Neural cell (in vitro differentiated cells): ENCODE data around the gene LYG1.

ENCODE experiments used
- EP300 ChIP-seq: fragments of 450-650 bp; conservative IDR thresholded peaks from 2 replicates; pipeline ENCODE4 v1.6.1; 2014; ENCODE audit warnings: antibody characterized with exemption, mild to moderate bottlenecking, moderate library complexity; ENCODE audit not compliant: poor library complexity, severe bottlenecking
- EZH2 ChIP-seq: fragments of 200-600, 300-800 bp; shearing (Covaris generic), sonication (generic); IDR thresholded peaks from 2 replicates; pipeline ENCODE4 v1.6.1; 2014; ENCODE audit warnings: antibody characterized with exemption, low read length, borderline replicate concordance, mild to moderate bottlenecking; ENCODE audit not compliant: insufficient read depth, poor library complexity, severe bottlenecking
- MXI1 ChIP-seq: fragments of 450-650 bp; conservative IDR thresholded peaks from 2 replicates; pipeline ENCODE4 v1.6.1; 2014; ENCODE audit warnings: antibody characterized with exemption, mild to moderate bottlenecking; ENCODE audit not compliant: poor library complexity, severe bottlenecking
- SMC3 ChIP-seq: fragments of 450-650 bp; conservative IDR thresholded peaks from 2 replicates; pipeline ENCODE4 v1.6.1; 2014; ENCODE audit warnings: antibody characterized with exemption, mild to moderate bottlenecking, moderate library complexity; ENCODE audit not compliant: poor library complexity
- TF ChIP-seq, protein P1 (sequence below): fragments of 450-650 bp; IDR thresholded peaks from 2 replicates; pipeline ENCODE4 v1.5.1; 2014; ENCODE audit warnings: antibody characterized with exemption, mild to moderate bottlenecking, moderate library complexity; ENCODE audit not compliant: poor library complexity, severe bottlenecking
- TF ChIP-seq, protein P2 (sequence below): IDR thresholded peaks from 2 replicates; pipeline ENCODE4 v1.6.1; 2012; ENCODE audit warnings: borderline replicate concordance

GRCh38 chr2:99238599-99238998 lies 62.4 kb downstream of the LYG1 start:
- TF ChIP-seq, protein P1, sequence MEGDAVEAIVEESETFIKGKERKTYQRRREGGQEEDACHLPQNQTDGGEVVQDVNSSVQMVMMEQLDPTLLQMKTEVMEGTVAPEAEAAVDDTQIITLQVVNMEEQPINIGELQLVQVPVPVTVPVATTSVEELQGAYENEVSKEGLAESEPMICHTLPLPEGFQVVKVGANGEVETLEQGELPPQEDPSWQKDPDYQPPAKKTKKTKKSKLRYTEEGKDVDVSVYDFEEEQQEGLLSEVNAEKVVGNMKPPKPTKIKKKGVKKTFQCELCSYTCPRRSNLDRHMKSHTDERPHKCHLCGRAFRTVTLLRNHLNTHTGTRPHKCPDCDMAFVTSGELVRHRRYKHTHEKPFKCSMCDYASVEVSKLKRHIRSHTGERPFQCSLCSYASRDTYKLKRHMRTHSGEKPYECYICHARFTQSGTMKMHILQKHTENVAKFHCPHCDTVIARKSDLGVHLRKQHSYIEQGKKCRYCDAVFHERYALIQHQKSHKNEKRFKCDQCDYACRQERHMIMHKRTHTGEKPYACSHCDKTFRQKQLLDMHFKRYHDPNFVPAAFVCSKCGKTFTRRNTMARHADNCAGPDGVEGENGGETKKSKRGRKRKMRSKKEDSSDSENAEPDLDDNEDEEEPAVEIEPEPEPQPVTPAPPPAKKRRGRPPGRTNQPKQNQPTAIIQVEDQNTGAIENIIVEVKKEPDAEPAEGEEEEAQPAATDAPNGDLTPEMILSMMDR, result no peak
- no peak for TF ChIP-seq EZH2
- TF ChIP-seq MXI1, result no peak
- TF ChIP-seq, protein P2, sequence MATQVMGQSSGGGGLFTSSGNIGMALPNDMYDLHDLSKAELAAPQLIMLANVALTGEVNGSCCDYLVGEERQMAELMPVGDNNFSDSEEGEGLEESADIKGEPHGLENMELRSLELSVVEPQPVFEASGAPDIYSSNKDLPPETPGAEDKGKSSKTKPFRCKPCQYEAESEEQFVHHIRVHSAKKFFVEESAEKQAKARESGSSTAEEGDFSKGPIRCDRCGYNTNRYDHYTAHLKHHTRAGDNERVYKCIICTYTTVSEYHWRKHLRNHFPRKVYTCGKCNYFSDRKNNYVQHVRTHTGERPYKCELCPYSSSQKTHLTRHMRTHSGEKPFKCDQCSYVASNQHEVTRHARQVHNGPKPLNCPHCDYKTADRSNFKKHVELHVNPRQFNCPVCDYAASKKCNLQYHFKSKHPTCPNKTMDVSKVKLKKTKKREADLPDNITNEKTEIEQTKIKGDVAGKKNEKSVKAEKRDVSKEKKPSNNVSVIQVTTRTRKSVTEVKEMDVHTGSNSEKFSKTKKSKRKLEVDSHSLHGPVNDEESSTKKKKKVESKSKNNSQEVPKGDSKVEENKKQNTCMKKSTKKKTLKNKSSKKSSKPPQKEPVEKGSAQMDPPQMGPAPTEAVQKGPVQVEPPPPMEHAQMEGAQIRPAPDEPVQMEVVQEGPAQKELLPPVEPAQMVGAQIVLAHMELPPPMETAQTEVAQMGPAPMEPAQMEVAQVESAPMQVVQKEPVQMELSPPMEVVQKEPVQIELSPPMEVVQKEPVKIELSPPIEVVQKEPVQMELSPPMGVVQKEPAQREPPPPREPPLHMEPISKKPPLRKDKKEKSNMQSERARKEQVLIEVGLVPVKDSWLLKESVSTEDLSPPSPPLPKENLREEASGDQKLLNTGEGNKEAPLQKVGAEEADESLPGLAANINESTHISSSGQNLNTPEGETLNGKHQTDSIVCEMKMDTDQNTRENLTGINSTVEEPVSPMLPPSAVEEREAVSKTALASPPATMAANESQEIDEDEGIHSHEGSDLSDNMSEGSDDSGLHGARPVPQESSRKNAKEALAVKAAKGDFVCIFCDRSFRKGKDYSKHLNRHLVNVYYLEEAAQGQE, result no peak
- TF ChIP-seq SMC3, result no peak
- TF ChIP-seq EP300, result no peak
